Ovary (tissue), 9 donors: ENCODE results near the gene FTL. TPM values are rescaled to one million over a fixed set of nuclear protein-coding genes. Genes with fewer than 3 reads are reported as not detected.

Experiments
- DNase-seq, 5 donors: peaks; one replicate each; pipeline ENCODE4 v3.0.0-alpha.2; 2019 to 2020
- H3K27ac ChIP-seq, 2 donors: fragments of 200-600 bp; one replicate each; pipeline versions ENCODE4 v1.5.1 to v1.8.0; 2019 to 2022
- H3K27me3 ChIP-seq: fragments of 200-600 bp; one replicate; pipeline ENCODE4 v1.8.0; 2022
- H3K36me3 ChIP-seq: fragments of 200-600 bp; sonication (generic); one replicate; pipeline ENCODE4 v1.5.1; 2019
- H3K4me1 ChIP-seq: one replicate; pipeline ENCODE4 v1.8.1; 2013; ENCODE audit warnings: mild to moderate bottlenecking, moderate library complexity; ENCODE audit not compliant: insufficient read depth
- H3K4me3 ChIP-seq: fragments of 200-600 bp; sonication (generic); one replicate; pipeline ENCODE4 v1.5.1; 2017
- H3K9me3 ChIP-seq, 2 donors: fragments of 200-600 bp in 1 of 2; sonication (generic) in 1 of 2; one replicate each; pipeline versions ENCODE4 v1.5.1 to v1.8.1; 2013 to 2019; ENCODE audit warnings: mild to moderate bottlenecking in 1 of 2, moderate library complexity in 1 of 2
- EP300 ChIP-seq: sonication (generic); formaldehyde crosslinking; IDR thresholded peaks from one replicate; pipeline ENCODE4 v1.6.1; 2017; ENCODE audit warnings: antibody characterized with exemption
- POLR2A ChIP-seq: fragments of 450-650 bp; IDR thresholded peaks from one replicate; pipeline ENCODE4 v1.6.1; 2017; ENCODE audit warnings: antibody characterized with exemption, mild to moderate bottlenecking, moderate library complexity
- WGBS, 3 donors: extraction: QIAGEN DNeasy Blood & Tissue Kit in 1 of 3; methylation state at CpG; one replicate each; pipeline versions ENCODE4 v1.1.5 to v1.1.7; 2013 to 2017; 5-methylcytosine and 5-hydroxymethylcytosine counted together
- intact Hi-C, 4 donors: fragments of 100-400 bp; cut with DNase I; formaldehyde crosslinking; loops; one replicate each; pipeline versions ENCODE4 v1.11.0 to v1.15.1; 2022 to 2023
- polyA plus RNA-seq, 2 donors: library from polyadenylated mRNA; stranded (reverse); fragments of 200-250 nt in 1 of 2; fragments of 350-450 nt in 1 of 2; fragmentation: Illumina TruSeq in 1 of 2; extraction: RNeasy Lipid Tissue Mini Kit (QIAGEN cat#74804) in 1 of 2; gene quantifications; one replicate each; pipeline ENCODE4 v1.2.3, GENCODE V29; 2013 to 2014
- total RNA-seq, 7 donors: library from RNA; depleted of rRNA in 2 of 7; stranded (reverse); fragments of >200 nt in 2 of 7; fragmentation: NEBNext Ultra II Directional in 3 of 7; extraction: Animal tissue kit (Norgen Biotek cat#: 25700) in 3 of 7; gene quantifications; one replicate each; pipeline versions ENCODE4 v1.1.0 to v1.2.4, GENCODE V29; 2016 to 2023
- TF ChIP-seq, protein P1 (sequence below), 3 donors: fragments of 450-650 bp in 2 of 3; fragments of 200-600 bp in 1 of 3; IDR thresholded peaks; one replicate each; pipeline versions ENCODE4 v1.5.1 to v1.8.0; 2016 to 2022; ENCODE audit warnings: antibody characterized with exemption in 3 of 3, mild to moderate bottlenecking in 1 of 3
- donor health status: DM: no; HTN: no; CAD: no; lungs with moderate emphysema.
- donor health status: DM: no; HTN: no; CAD: no.
- donor health status: Bipolar disorder and iron deficiency.
- donor health status: DM: yes; HTN: yes; CAD: no.
- donor health status: DM: no; HTN: no; CAD: no.
- donor health status: DM: yes; HTN: yes; CAD: no.

FTL gene
- total and polyA plus RNA-seq, 9 donors, result 1,608 to 3,617 (median 2,643) TPM

- Histone ChIP-seq H3K36me3 (no peaks in the 10 kb centered on the region), H3K4me3 (no peak overlapping the region), H3K27me3 (no peaks in the 10 kb centered on the region), H3K9me3 (no peaks in the 10 kb centered on the region), H3K4me1 (no peaks in the 10 kb centered on the region), H3K27ac (no peak overlapping the region)
- no peak for DNase-seq
- TF ChIP-seq, protein P1, sequence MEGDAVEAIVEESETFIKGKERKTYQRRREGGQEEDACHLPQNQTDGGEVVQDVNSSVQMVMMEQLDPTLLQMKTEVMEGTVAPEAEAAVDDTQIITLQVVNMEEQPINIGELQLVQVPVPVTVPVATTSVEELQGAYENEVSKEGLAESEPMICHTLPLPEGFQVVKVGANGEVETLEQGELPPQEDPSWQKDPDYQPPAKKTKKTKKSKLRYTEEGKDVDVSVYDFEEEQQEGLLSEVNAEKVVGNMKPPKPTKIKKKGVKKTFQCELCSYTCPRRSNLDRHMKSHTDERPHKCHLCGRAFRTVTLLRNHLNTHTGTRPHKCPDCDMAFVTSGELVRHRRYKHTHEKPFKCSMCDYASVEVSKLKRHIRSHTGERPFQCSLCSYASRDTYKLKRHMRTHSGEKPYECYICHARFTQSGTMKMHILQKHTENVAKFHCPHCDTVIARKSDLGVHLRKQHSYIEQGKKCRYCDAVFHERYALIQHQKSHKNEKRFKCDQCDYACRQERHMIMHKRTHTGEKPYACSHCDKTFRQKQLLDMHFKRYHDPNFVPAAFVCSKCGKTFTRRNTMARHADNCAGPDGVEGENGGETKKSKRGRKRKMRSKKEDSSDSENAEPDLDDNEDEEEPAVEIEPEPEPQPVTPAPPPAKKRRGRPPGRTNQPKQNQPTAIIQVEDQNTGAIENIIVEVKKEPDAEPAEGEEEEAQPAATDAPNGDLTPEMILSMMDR (IDR thresholded peaks at IDR 0.05), result no peak
- no peak for TF ChIP-seq EP300
- TF ChIP-seq POLR2A, result no peak
- intact Hi-C loops, result no loop called here
- 92 to 94% (median 93%) methylated on average over 13 of the region's 13 CpGs for WGBS, 3 donors
Observed at GRCh38 chr19:48985711-48986110, 20.6 kb downstream of the FTL start.

- no peaks in the 10 kb centered on the region for H3K36me3 ChIP-seq
Observed at GRCh38 chr19:48986211-48986610, 21.1 kb downstream of the FTL start.

DNA sequence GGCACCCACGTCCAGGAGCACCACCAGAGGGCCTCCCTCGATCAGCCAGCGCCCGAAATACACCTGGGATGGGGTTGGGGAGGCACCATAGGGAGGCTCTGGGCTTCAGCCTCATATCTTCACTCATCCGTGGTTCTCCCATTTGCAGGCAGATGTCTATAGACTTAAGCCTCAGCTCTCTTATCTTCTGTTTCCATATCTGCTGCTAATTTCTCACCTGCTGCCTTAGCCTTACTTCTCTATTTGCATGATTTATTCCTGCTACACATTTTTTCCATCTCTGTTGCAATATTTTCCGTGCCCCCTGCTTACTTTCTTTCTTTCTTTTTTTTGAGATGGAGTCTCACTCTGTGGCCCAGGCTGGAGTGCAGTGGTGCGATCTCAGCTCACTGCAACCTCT lies 22.2 kb downstream of the FTL start:
- WGBS, 3 donors, result 80 to 88% (median 86%) methylated on average over 7 of the region's 7 CpGs
- no peak for DNase-seq
- Histone ChIP-seq H3K4me3 (no peak overlapping the region), H3K27ac (no peak overlapping the region), H3K9me3 (no peaks in the 10 kb centered on the region), H3K27me3 (no peaks in the 10 kb centered on the region), H3K4me1 (peaks cover 12% of the 10 kb centered on the region), H3K36me3 (no peaks in the 10 kb centered on the region)
- intact Hi-C loops, result no loop called here
- TF ChIP-seq, protein P1 (IDR thresholded peaks at IDR 0.05), result no peak
- TF ChIP-seq POLR2A, result no peak
- no peak for TF ChIP-seq EP300

More at GRCh38 chr19:48986211-48986610, 21.1 kb downstream of the FTL start:
- no peak for DNase-seq
- Histone ChIP-seq H3K4me1 (peaks cover 3% of the 10 kb centered on the region), H3K4me3 (no peak overlapping the region), H3K27me3 (no peaks in the 10 kb centered on the region), H3K27ac (no peak overlapping the region), H3K9me3 (no peaks in the 10 kb centered on the region)
- 88 to 93% (median 90%) methylated on average over 3 of the region's 3 CpGs for WGBS, 3 donors
- intact Hi-C loops, result no loop called here
- TF ChIP-seq POLR2A, result no peak
- no peak for TF ChIP-seq EP300
- TF ChIP-seq, protein P1 (IDR thresholded peaks at IDR 0.05), result no peak

DNA sequence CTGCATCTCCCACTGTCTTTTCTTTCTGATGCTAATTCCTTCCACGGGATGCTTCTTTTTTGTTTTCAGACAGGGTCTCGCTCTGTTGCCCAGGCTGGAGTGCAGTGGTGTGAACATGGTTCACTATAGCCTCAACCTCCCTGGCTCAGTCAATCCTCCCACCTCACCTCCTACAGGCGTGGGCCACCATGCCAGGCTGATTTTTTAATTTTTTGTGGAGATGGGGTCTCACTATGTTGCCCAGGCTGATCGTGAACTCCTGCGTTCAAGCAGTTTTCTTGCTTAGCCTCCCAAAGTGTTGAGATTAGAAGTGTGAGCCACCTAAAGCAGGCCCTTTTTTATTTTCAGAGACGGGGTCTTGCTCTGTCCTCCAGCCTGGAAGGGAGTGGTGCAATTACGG lies 23.2 kb downstream of the FTL start:
- no peaks in the 10 kb centered on the region for H3K27me3 ChIP-seq
- H3K4me1 ChIP-seq, result peaks cover 12% of the 10 kb centered on the region
- no peak for DNase-seq
- H3K9me3 ChIP-seq, result no peaks in the 10 kb centered on the region
- no peak overlapping the region for H3K27ac ChIP-seq
- intact Hi-C loops, result no loop called here
- no peaks in the 10 kb centered on the region for H3K36me3 ChIP-seq
- H3K4me3 ChIP-seq, result no peak overlapping the region
- TF ChIP-seq, protein P1 (IDR thresholded peaks at IDR 0.05), result no peak
- no peak for TF ChIP-seq POLR2A
- no peak for TF ChIP-seq EP300
- WGBS, 3 donors, result 91 to 97% (median 94%) methylated on average over 7 of the region's 7 CpGs
